Keratinocyte (primary cell): ENCODE data around the gene BRSK2.

Experiments used
- CTCF ChIP-seq, 3 experiments: IDR thresholded peaks in 1 of 3; conservative IDR thresholded peaks in 1 of 3; optimal IDR thresholded peaks in 1 of 3; 2 replicates in 2 of 3; 3 replicates in 1 of 3; pipeline versions ENCODE3 to v1.5.1; 2011; ENCODE audit warnings: low read length in 3 of 3, mild to moderate bottlenecking in 3 of 3, moderate library complexity in 2 of 3, control low read depth in 1 of 3, inconsistent platforms in 1 of 3; ENCODE audit not compliant: insufficient read depth in 2 of 3; ENCODE audit errors: extremely low read depth in 1 of 3
- EZH2 ChIP-seq: IDR thresholded peaks from one replicate; pipeline ENCODE4 v1.6.1; 2012; ENCODE audit warnings: inconsistent platforms, mild to moderate bottlenecking, low read length, moderate library complexity

- TF ChIP-seq CTCF (optimal IDR thresholded peaks at IDR 0.05 in 1 of 3, IDR thresholded peaks at IDR 0.05 in 1 of 3, conservative IDR thresholded peaks at IDR 0.05 in 1 of 3; ENCODE audit: extremely low read depth in 1 of 3, insufficient read depth in 2 of 3, low read length in 3 of 3) (no peak), EZH2 (no peak)
Measured at GRCh38 chr11:1488575-1489180, 98.9 kb downstream of the BRSK2 start.
